K562 (cell line): Measurements from ENCODE around the gene FRMPD1. TPM values are rescaled to one million over a fixed set of nuclear protein-coding genes. Genes with fewer than 3 reads are reported as not detected.
A peak's percentile ranks its signal among the peaks of the same experiment; 100 is the strongest.

ENCODE experiments used
- ARNT ChIP-seq, 2 experiments: fragments of 450-650 bp; IDR thresholded peaks; 2 replicates each; pipeline ENCODE4 v1.6.1; 2016; ENCODE audit warnings: mild to moderate bottlenecking in 1 of 2
- CREB1 ChIP-seq, 2 experiments: sonication (generic) in 1 of 2; formaldehyde crosslinking in 1 of 2; IDR thresholded peaks; 2 replicates each; pipeline versions ENCODE4 v1.6.1 to v1.8.0; 2012 to 2022; ENCODE audit warnings: inconsistent platforms in 1 of 2, mild to moderate bottlenecking in 1 of 2, missing genetic modification reagents in 1 of 2, moderate library complexity in 1 of 2
- EWSR1 ChIP-seq: fragments of 450-650 bp; IDR thresholded peaks from 2 replicates; pipeline ENCODE4 v1.6.1; 2018; ENCODE audit warnings: borderline replicate concordance, mild to moderate bottlenecking, low read depth, moderate library complexity; ENCODE audit not compliant: partially characterized antibody
- GTF3C2 ChIP-seq: IDR thresholded peaks from 3 replicates; pipeline ENCODE4 v1.6.1; 2011; ENCODE audit warnings: borderline replicate concordance, mild to moderate bottlenecking, moderate library complexity; ENCODE audit not compliant: insufficient read length; ENCODE audit errors: extremely low read depth
- KAT7 ChIP-seq: sonication (generic); formaldehyde crosslinking; IDR thresholded peaks from 2 replicates; pipeline ENCODE4 v1.8.0; 2022; ENCODE audit warnings: missing genetic modification reagents, mild to moderate bottlenecking, borderline replicate concordance
- MNT ChIP-seq, 2 experiments: fragments of 450-650 bp; conservative IDR thresholded peaks; 2 replicates each; pipeline ENCODE4 v1.6.1; 2017; ENCODE audit warnings: mild to moderate bottlenecking in 2 of 2, moderate library complexity in 2 of 2
- NRF1 ChIP-seq, 2 experiments: fragments of 450-650 bp; IDR thresholded peaks in 1 of 2; conservative IDR thresholded peaks in 1 of 2; 2 replicates each; pipeline ENCODE4 v1.6.1; 2014; ENCODE audit warnings: mild to moderate bottlenecking in 2 of 2
- PHB2 ChIP-seq: fragments of 450-650 bp; IDR thresholded peaks from 2 replicates; pipeline ENCODE4 v1.6.1; 2017; ENCODE audit warnings: low read depth
- POLR2AphosphoS5 ChIP-seq: IDR thresholded peaks from 2 replicates; pipeline ENCODE4 v1.6.1; 2011; ENCODE audit warnings: mild to moderate bottlenecking, low read depth, low read length, moderate library complexity; ENCODE audit not compliant: control insufficient read depth, insufficient read depth
- RBBP5 ChIP-seq: fragments of 200-600 bp; sonication (generic); IDR thresholded peaks from 2 replicates; pipeline ENCODE4 v1.6.1; 2012; ENCODE audit warnings: borderline replicate concordance, mild to moderate bottlenecking, low read length, control low read depth, inconsistent platforms; ENCODE audit not compliant: insufficient read depth, poor library complexity, severe bottlenecking
- SP2 ChIP-seq: IDR thresholded peaks from 2 replicates; pipeline ENCODE4 v1.6.1; 2011; ENCODE audit warnings: mild to moderate bottlenecking, low read depth, low read length, moderate library complexity; ENCODE audit not compliant: poor library complexity, severe bottlenecking; ENCODE audit errors: extremely low read depth
- TBP ChIP-seq: optimal IDR thresholded peaks from 2 replicates; pipeline ENCODE3; 2011; ENCODE audit warnings: low read depth, low read length, improper control_type of control experiment
- ZNF696 ChIP-seq: fragments of 250-450 bp; sonication (Bioruptor Pico); conservative IDR thresholded peaks from 2 replicates; pipeline ENCODE4 v1.4.0; 2020; ENCODE audit warnings: mild to moderate bottlenecking, moderate library complexity
- ZNF740 ChIP-seq, 3 experiments: fragments of 200-800 bp in 1 of 3; sonication (Bioruptor generic) in 1 of 3; sonication (generic) in 1 of 3; formaldehyde crosslinking in 1 of 3; IDR thresholded peaks; 2 replicates each; pipeline versions ENCODE4 v1.6.1 to v1.8.0; 2016 to 2022; ENCODE audit warnings: mild to moderate bottlenecking in 2 of 3, missing compliant biosample characterization in 2 of 3, missing genetic modification characterization in 2 of 3, missing genetic modification reagents in 1 of 3
- polyA plus RNA-seq, 8 experiments: library from polyadenylated mRNA; depleted of rRNA in 4 of 8; stranded (reverse) in 5 of 8; unstranded in 3 of 8; fragments of >200 nt; fragmentation: Nextera tagmentation in 2 of 8; fragmentation: Illumina TruSeq in 1 of 8; extraction: Ambion mirVana in 2 of 8; extraction: Trizol in 1 of 8; gene quantifications; 2 replicates each; pipeline versions ENCODE4 v1.2.1 to v1.2.3, GENCODE V29; 2011 to 2014; ENCODE audit warnings: inconsistent platforms in 1 of 8, missing spikeins in 1 of 8
- total RNA-seq, 7 experiments: library from RNA; depleted of rRNA in 6 of 7; stranded (reverse); fragments of >200 nt in 6 of 7; fragmentation: Illumina TruSeq in 2 of 7; extraction: Trizol in 2 of 7; gene quantifications; 2 replicates each; pipeline versions ENCODE4 v1.2.1 to v1.2.3, GENCODE V29; 2011 to 2021; ENCODE audit warnings: low replicate concordance in 1 of 7
- TF ChIP-seq, protein P1 (sequence below): fragments of 450-650 bp; conservative IDR thresholded peaks from 2 replicates; pipeline ENCODE4 v1.6.1; 2016; ENCODE audit warnings: missing genetic modification characterization, low read depth, mild to moderate bottlenecking, control low read depth, missing compliant biosample characterization

FRMPD1 gene
- total and polyA plus RNA-seq, 9 of the 15 experiments (the other 6 are each of a cell fraction or from before 2014, with no cell fraction given), result not detected

GRCh38 chr9:37753489-37754190 lies 102.9 kb downstream of the FRMPD1 start, which contains the start of gene TRMT10B (continued):
- TF ChIP-seq, protein P1, sequence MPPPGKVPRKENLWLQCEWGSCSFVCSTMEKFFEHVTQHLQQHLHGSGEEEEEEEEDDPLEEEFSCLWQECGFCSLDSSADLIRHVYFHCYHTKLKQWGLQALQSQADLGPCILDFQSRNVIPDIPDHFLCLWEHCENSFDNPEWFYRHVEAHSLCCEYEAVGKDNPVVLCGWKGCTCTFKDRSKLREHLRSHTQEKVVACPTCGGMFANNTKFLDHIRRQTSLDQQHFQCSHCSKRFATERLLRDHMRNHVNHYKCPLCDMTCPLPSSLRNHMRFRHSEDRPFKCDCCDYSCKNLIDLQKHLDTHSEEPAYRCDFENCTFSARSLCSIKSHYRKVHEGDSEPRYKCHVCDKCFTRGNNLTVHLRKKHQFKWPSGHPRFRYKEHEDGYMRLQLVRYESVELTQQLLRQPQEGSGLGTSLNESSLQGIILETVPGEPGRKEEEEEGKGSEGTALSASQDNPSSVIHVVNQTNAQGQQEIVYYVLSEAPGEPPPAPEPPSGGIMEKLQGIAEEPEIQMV, result peak; percentile 65; the same call in 1 of the 2 replicates
- peak; percentile 85 for TF ChIP-seq RBBP5
- peak; percentile 60 for TF ChIP-seq ZNF740 (CRISPR knock-in tag; IDR thresholded peaks at IDR 0.05)
- peak in 1 of 2 experiments; percentile 37; a peak in 1 of 4 replicates for TF ChIP-seq ZNF740 (tag; IDR thresholded peaks at IDR 0.05)
- no peak for TF ChIP-seq SP2
- TF ChIP-seq PHB2, result no peak
- TF ChIP-seq TBP, result peak; percentile 26
- 0 out of 2 replicates have a peak, but pooled peaks have one; percentile 29 for TF ChIP-seq KAT7 (CRISPR knock-in tag)
- TF ChIP-seq GTF3C2, result peak; percentile 2
- peak; percentile 26; the same call in 1 of the 2 replicates for TF ChIP-seq CREB1 (IDR thresholded peaks at IDR 0.05)
- TF ChIP-seq CREB1 (CRISPR knock-in tag; IDR thresholded peaks at IDR 0.05), result peak; percentile 38; the same call in 1 of the 2 replicates
- 0 out of 4 replicates have a peak, but pooled peaks of 1 of the 2 experiments have one; percentile 22 for TF ChIP-seq ARNT (IDR thresholded peaks at IDR 0.05)
- TF ChIP-seq MNT (conservative IDR thresholded peaks at IDR 0.05), result peak; percentile 72 to 86
- TF ChIP-seq EWSR1, result no peak
- TF ChIP-seq NRF1 (conservative IDR thresholded peaks at IDR 0.05 in 1 of 2, IDR thresholded peaks at IDR 0.05 in 1 of 2), result peak; percentile 26 to 59; a peak in 3 of 4 replicates
- TF ChIP-seq ZNF696 (CRISPR knock-in tag), result no peak
- TF ChIP-seq POLR2AphosphoS5, result peak; percentile 51; the same call in 1 of the 2 replicates
